DOHH2 (cell line): Measurements from ENCODE around the gene PEX11B.

Source experiments
- H3F3A ChIP-seq: fragments of 200-600 bp; sonication (generic), shearing (Covaris generic); 2 replicates; pipeline ENCODE4 v1.6.0; 2016; ENCODE audit warnings: antibody characterized with exemption, mild to moderate bottlenecking; ENCODE audit not compliant: control insufficient read depth, insufficient read depth
- H3K27ac ChIP-seq: fragments of 200-600 bp; sonication (generic); 2 replicates; pipeline ENCODE4 v1.5.1; 2014; ENCODE audit warnings: low read depth, mild to moderate bottlenecking, low read length, moderate library complexity
- H3K27me3 ChIP-seq: fragments of 200-600 bp; sonication (generic); 2 replicates; pipeline ENCODE4 v1.6.1; 2014; ENCODE audit warnings: mild to moderate bottlenecking, low read length, mixed read lengths; ENCODE audit not compliant: control insufficient read depth
- H3K36me3 ChIP-seq: fragments of 200-600 bp; sonication (generic); 2 replicates; pipeline ENCODE4 v1.6.1; 2014; ENCODE audit warnings: mild to moderate bottlenecking, low read length, moderate library complexity, mixed read lengths; ENCODE audit not compliant: control insufficient read depth
- H3K4me1 ChIP-seq: fragments of 200-600 bp; sonication (generic); 2 replicates; pipeline ENCODE4 v1.6.1; 2014; ENCODE audit warnings: mild to moderate bottlenecking, low read length, mixed read lengths; ENCODE audit not compliant: control insufficient read depth
- H3K4me2 ChIP-seq: fragments of 200-600 bp; sonication (generic); 2 replicates; pipeline ENCODE4 v1.6.0; 2014; ENCODE audit warnings: mild to moderate bottlenecking, low read length, moderate library complexity
- H3K4me3 ChIP-seq: fragments of 200-600 bp; sonication (generic); 2 replicates; pipeline ENCODE4 v1.5.1; 2014; ENCODE audit warnings: mild to moderate bottlenecking, low read length, mixed read lengths
- H3K79me2 ChIP-seq: fragments of 200-600 bp; sonication (generic); 2 replicates; pipeline ENCODE4 v1.6.1; 2014; ENCODE audit warnings: mild to moderate bottlenecking, low read length, mixed read lengths; ENCODE audit not compliant: control insufficient read depth
- H3K9me2 ChIP-seq: fragments of 200-600 bp; sonication (generic); replicated peaks from 2 replicates; pipeline ENCODE4 v1.6.1; 2014; ENCODE audit warnings: mild to moderate bottlenecking, low read length, mixed read lengths; ENCODE audit not compliant: control insufficient read depth
- H3K9me3 ChIP-seq: fragments of 200-600 bp; sonication (generic); 2 replicates; pipeline ENCODE4 v1.6.1; 2014; ENCODE audit warnings: antibody characterized with exemption, low read length, mixed read lengths; ENCODE audit not compliant: control insufficient read depth, insufficient read depth
- H4K20me1 ChIP-seq: fragments of 200-600 bp; sonication (generic); 2 replicates; pipeline ENCODE4 v1.6.0; 2014; ENCODE audit warnings: low read depth, mild to moderate bottlenecking, antibody characterized with exemption, low read length, moderate library complexity; ENCODE audit not compliant: control insufficient read depth, insufficient read depth
- CTCF ChIP-seq: fragments of 200-600 bp; sonication (generic); IDR thresholded peaks from one replicate; pipeline ENCODE4 v1.5.1; 2014; ENCODE audit warnings: antibody characterized with exemption, mild to moderate bottlenecking, low read depth, low read length; ENCODE audit not compliant: poor library complexity, severe bottlenecking
- EZH2phosphoT487 ChIP-seq: fragments of 200-600 bp; sonication (generic); IDR thresholded peaks from 2 replicates; pipeline ENCODE4 v1.6.1; 2017; ENCODE audit warnings: borderline replicate concordance, mild to moderate bottlenecking, antibody characterized with exemption, low read length, moderate library complexity, mixed read lengths

PEX11B gene

GRCh38 chr1:145951526-145951925, 33.0 kb upstream of the PEX11B start:
- no peaks in the 10 kb centered on the region for H3F3A ChIP-seq
- H4K20me1 ChIP-seq: no peaks in the 10 kb centered on the region
- TF ChIP-seq EZH2phosphoT487 (no peak), CTCF (no peak)
- H3K79me2 ChIP-seq: peaks cover 60% of the 10 kb centered on the region
- H3K9me2 ChIP-seq: no peaks in the 10 kb centered on the region
- H3K4me2 ChIP-seq: no peak overlapping the region
- no peak overlapping the region for H3K27ac ChIP-seq
- H3K27me3 ChIP-seq: no peaks in the 10 kb centered on the region
- H3K9me3 ChIP-seq: no peaks in the 10 kb centered on the region
- peaks cover 31% of the 10 kb centered on the region for H3K36me3 ChIP-seq
- no peak overlapping the region for H3K4me3 ChIP-seq
- peaks cover 20% of the 10 kb centered on the region for H3K4me1 ChIP-seq

GRCh38 chr1:145949219-145949618, 30.7 kb upstream of the PEX11B start:
- TF ChIP-seq EZH2phosphoT487: no peak
- no peak for TF ChIP-seq CTCF
- H3K79me2 ChIP-seq: peaks cover 37% of the 10 kb centered on the region
- no peak overlapping the region for H3K4me3 ChIP-seq
- H3K9me2 ChIP-seq: no peaks in the 10 kb centered on the region
- no peak overlapping the region for H3K4me2 ChIP-seq
- H3K9me3 ChIP-seq: no peaks in the 10 kb centered on the region
- H3K4me1 ChIP-seq: no peaks in the 10 kb centered on the region
- no peaks in the 10 kb centered on the region for H4K20me1 ChIP-seq
- no peaks in the 10 kb centered on the region for H3K27me3 ChIP-seq
- H3K36me3 ChIP-seq: peaks cover 27% of the 10 kb centered on the region
- H3F3A ChIP-seq: no peaks in the 10 kb centered on the region
- H3K27ac ChIP-seq: no peak overlapping the region

GRCh38 chr1:145947551-145947950, 29.0 kb upstream of the PEX11B start:
- TF ChIP-seq EZH2phosphoT487 (no peak), CTCF (no peak)
- H3F3A ChIP-seq: no peaks in the 10 kb centered on the region
- no peaks in the 10 kb centered on the region for H3K27me3 ChIP-seq
- H3K9me3 ChIP-seq: no peaks in the 10 kb centered on the region
- H3K79me2 ChIP-seq: peaks cover 22% of the 10 kb centered on the region
- no peak overlapping the region for H3K4me3 ChIP-seq
- no peaks in the 10 kb centered on the region for H3K9me2 ChIP-seq
- no peak overlapping the region for H3K27ac ChIP-seq
- peaks cover 28% of the 10 kb centered on the region for H3K36me3 ChIP-seq
- no peaks in the 10 kb centered on the region for H3K4me1 ChIP-seq
- no peak overlapping the region for H3K4me2 ChIP-seq
- no peaks in the 10 kb centered on the region for H4K20me1 ChIP-seq
